Neural cell (in vitro differentiated cells): Measurements from ENCODE around the gene KCTD14. TPM values are rescaled to one million over a fixed set of nuclear protein-coding genes. Genes with fewer than 3 reads are reported as not detected.
"Not testable (repeated sequence)": the region's sequence is repeated elsewhere in the genome, so short reads cannot be mapped to it uniquely, and the experiment has no call there.

Experiments used
- H2AFZ ChIP-seq: fragments of 200-600, 300-800 bp; sonication (generic), shearing (Covaris generic); 2 replicates; pipeline ENCODE4 v1.6.0; 2014; ENCODE audit warnings: low read depth, mild to moderate bottlenecking, antibody characterized with exemption, low read length, moderate library complexity
- H3F3A ChIP-seq: fragments of 200-600 bp; shearing (Covaris generic); 2 replicates; pipeline ENCODE4 v1.6.1; 2016; ENCODE audit warnings: mild to moderate bottlenecking, moderate library complexity, mixed read lengths, antibody characterized with exemption, low read length; ENCODE audit not compliant: insufficient read depth, poor library complexity, severe bottlenecking
- H3K27ac ChIP-seq: fragments of 200-600, 300-800 bp; sonication (generic), shearing (Covaris generic); 2 replicates; pipeline ENCODE4 v1.5.1; 2014; ENCODE audit warnings: mild to moderate bottlenecking, low read length, moderate library complexity
- H3K27me3 ChIP-seq: fragments of 300-800, 200-600 bp; sonication (generic), shearing (Covaris generic); 2 replicates; pipeline ENCODE4 v1.6.0; 2014; ENCODE audit warnings: mild to moderate bottlenecking, low read depth, low read length, moderate library complexity; ENCODE audit not compliant: insufficient read depth
- H3K36me3 ChIP-seq: fragments of 300-800, 200-600 bp; sonication (generic), shearing (Covaris generic); 2 replicates; pipeline ENCODE4 v1.5.1; 2014; ENCODE audit warnings: mild to moderate bottlenecking, antibody characterized with exemption, low read length, moderate library complexity; ENCODE audit not compliant: insufficient read depth
- H3K4me2 ChIP-seq: fragments of 300-800, 200-600 bp; sonication (generic), shearing (Covaris generic); 2 replicates; pipeline ENCODE4 v1.6.0; 2014; ENCODE audit warnings: mild to moderate bottlenecking, low read length
- H3K4me3 ChIP-seq: fragments of 300-800, 200-600 bp; sonication (generic), shearing (Covaris generic); 2 replicates; pipeline ENCODE4 v1.5.1; 2014; ENCODE audit warnings: mild to moderate bottlenecking, low read length, moderate library complexity
- H3K79me2 ChIP-seq: fragments of 200-600 bp; shearing (Covaris generic); replicated peaks from 2 replicates; pipeline ENCODE4 v1.6.0; 2014; ENCODE audit warnings: mild to moderate bottlenecking, low read length, moderate library complexity; ENCODE audit not compliant: insufficient read depth
- H3K9ac ChIP-seq: fragments of 300-800, 200-600 bp; sonication (generic), shearing (Covaris generic); 2 replicates; pipeline ENCODE4 v1.6.1; 2016; ENCODE audit warnings: mild to moderate bottlenecking, low read length, mixed read lengths
- H3K9me2 ChIP-seq: fragments of 200-600 bp; shearing (Covaris generic); 2 replicates; pipeline ENCODE4 v1.6.1; 2016; ENCODE audit warnings: mild to moderate bottlenecking, low read length, mixed read lengths; ENCODE audit not compliant: insufficient read depth
- H3K9me3 ChIP-seq: fragments of 200-600, 300-800 bp; sonication (generic), shearing (Covaris generic); 2 replicates; pipeline ENCODE4 v1.6.1; 2016; ENCODE audit warnings: mild to moderate bottlenecking, mixed run types, low read length, moderate library complexity, mixed read lengths
- H4K20me1 ChIP-seq: fragments of 200-600 bp; shearing (Covaris generic); 2 replicates; pipeline ENCODE4 v1.6.1; 2016; ENCODE audit warnings: mild to moderate bottlenecking, mixed run types; ENCODE audit not compliant: insufficient read depth
- CTCF ChIP-seq: fragments of 450-650 bp; IDR thresholded peaks from 2 replicates; pipeline ENCODE4 v1.5.1; 2014; ENCODE audit warnings: antibody characterized with exemption, mild to moderate bottlenecking, moderate library complexity; ENCODE audit not compliant: poor library complexity, severe bottlenecking
- EP300 ChIP-seq: fragments of 450-650 bp; conservative IDR thresholded peaks from 2 replicates; pipeline ENCODE4 v1.6.1; 2014; ENCODE audit warnings: antibody characterized with exemption, mild to moderate bottlenecking, moderate library complexity; ENCODE audit not compliant: poor library complexity, severe bottlenecking
- EZH2 ChIP-seq: fragments of 200-600, 300-800 bp; shearing (Covaris generic), sonication (generic); IDR thresholded peaks from 2 replicates; pipeline ENCODE4 v1.6.1; 2014; ENCODE audit warnings: antibody characterized with exemption, low read length, borderline replicate concordance, mild to moderate bottlenecking; ENCODE audit not compliant: insufficient read depth, poor library complexity, severe bottlenecking
- MXI1 ChIP-seq: fragments of 450-650 bp; conservative IDR thresholded peaks from 2 replicates; pipeline ENCODE4 v1.6.1; 2014; ENCODE audit warnings: antibody characterized with exemption, mild to moderate bottlenecking; ENCODE audit not compliant: poor library complexity, severe bottlenecking
- POLR2AphosphoS5 ChIP-seq: IDR thresholded peaks from 2 replicates; pipeline ENCODE4 v1.6.1; 2012
- RAD21 ChIP-seq: fragments of 450-650 bp; conservative IDR thresholded peaks from 2 replicates; pipeline ENCODE4 v1.6.1; 2014; ENCODE audit warnings: antibody characterized with exemption, mild to moderate bottlenecking, moderate library complexity
- SMC3 ChIP-seq: fragments of 450-650 bp; conservative IDR thresholded peaks from 2 replicates; pipeline ENCODE4 v1.6.1; 2014; ENCODE audit warnings: antibody characterized with exemption, mild to moderate bottlenecking, moderate library complexity; ENCODE audit not compliant: poor library complexity
- TAF1 ChIP-seq: IDR thresholded peaks from 2 replicates; pipeline ENCODE4 v1.6.1; 2012; ENCODE audit warnings: low read depth
- polyA plus RNA-seq: library from polyadenylated mRNA; depleted of rRNA; stranded (reverse); fragments of >200 nt; gene quantifications from 2 replicates; pipeline ENCODE4 v1.2.3, GENCODE V29; 2014
- TF ChIP-seq, protein P1 (sequence below): IDR thresholded peaks from 2 replicates; pipeline ENCODE4 v1.6.1; 2012; ENCODE audit warnings: borderline replicate concordance

KCTD14 gene
- polyA plus RNA-seq, 1 donor from 2014 or later, result 0.32 TPM

- Histone ChIP-seq H4K20me1 (no peaks in the 10 kb centered on the region), H3K4me3 (no peak overlapping the region), H3K79me2 (no peaks in the 10 kb centered on the region), H2AFZ (no peak overlapping the region), H3K9me2 (no peaks in the 10 kb centered on the region), H3K4me2 (no peak overlapping the region), H3K36me3 (no peaks in the 10 kb centered on the region), H3K9me3 (no peaks in the 10 kb centered on the region), H3K9ac (no peak overlapping the region), H3K27ac (no peak overlapping the region), H3F3A (no peaks in the 10 kb centered on the region), H3K27me3 (no peaks in the 10 kb centered on the region)
- TF ChIP-seq, protein P1, sequence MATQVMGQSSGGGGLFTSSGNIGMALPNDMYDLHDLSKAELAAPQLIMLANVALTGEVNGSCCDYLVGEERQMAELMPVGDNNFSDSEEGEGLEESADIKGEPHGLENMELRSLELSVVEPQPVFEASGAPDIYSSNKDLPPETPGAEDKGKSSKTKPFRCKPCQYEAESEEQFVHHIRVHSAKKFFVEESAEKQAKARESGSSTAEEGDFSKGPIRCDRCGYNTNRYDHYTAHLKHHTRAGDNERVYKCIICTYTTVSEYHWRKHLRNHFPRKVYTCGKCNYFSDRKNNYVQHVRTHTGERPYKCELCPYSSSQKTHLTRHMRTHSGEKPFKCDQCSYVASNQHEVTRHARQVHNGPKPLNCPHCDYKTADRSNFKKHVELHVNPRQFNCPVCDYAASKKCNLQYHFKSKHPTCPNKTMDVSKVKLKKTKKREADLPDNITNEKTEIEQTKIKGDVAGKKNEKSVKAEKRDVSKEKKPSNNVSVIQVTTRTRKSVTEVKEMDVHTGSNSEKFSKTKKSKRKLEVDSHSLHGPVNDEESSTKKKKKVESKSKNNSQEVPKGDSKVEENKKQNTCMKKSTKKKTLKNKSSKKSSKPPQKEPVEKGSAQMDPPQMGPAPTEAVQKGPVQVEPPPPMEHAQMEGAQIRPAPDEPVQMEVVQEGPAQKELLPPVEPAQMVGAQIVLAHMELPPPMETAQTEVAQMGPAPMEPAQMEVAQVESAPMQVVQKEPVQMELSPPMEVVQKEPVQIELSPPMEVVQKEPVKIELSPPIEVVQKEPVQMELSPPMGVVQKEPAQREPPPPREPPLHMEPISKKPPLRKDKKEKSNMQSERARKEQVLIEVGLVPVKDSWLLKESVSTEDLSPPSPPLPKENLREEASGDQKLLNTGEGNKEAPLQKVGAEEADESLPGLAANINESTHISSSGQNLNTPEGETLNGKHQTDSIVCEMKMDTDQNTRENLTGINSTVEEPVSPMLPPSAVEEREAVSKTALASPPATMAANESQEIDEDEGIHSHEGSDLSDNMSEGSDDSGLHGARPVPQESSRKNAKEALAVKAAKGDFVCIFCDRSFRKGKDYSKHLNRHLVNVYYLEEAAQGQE, result no peak
- TF ChIP-seq EZH2 (no peak), POLR2AphosphoS5 (no peak), CTCF (no peak), EP300 (no peak), SMC3 (no peak), RAD21 (no peak), MXI1 (no peak), TAF1 (no peak)
Observed at GRCh38 chr11:78030429-78031325, 7.6 kb upstream of the KCTD14 start.

- not testable (repeated sequence) for H3K36me3 ChIP-seq, H3K4me2 ChIP-seq, H2AFZ ChIP-seq, H3K4me3 ChIP-seq, H4K20me1 ChIP-seq, H3K9me3 ChIP-seq, H3K9me2 ChIP-seq, H3F3A ChIP-seq, H3K27ac ChIP-seq, H3K9ac ChIP-seq, H3K27me3 ChIP-seq, H3K79me2 ChIP-seq
Observed at GRCh38 chr11:78028423-78028822, 5.3 kb upstream of the KCTD14 start.
